Amygdala (tissue), 56 donors: Measurements from ENCODE around the gene TIE1.

Experiments
- DNase-seq, 56 donors: peaks; one replicate each; lab custom pipeline; 2025; lab: John Stamatoyannopoulos, UW

Gene TIE1

DNA sequence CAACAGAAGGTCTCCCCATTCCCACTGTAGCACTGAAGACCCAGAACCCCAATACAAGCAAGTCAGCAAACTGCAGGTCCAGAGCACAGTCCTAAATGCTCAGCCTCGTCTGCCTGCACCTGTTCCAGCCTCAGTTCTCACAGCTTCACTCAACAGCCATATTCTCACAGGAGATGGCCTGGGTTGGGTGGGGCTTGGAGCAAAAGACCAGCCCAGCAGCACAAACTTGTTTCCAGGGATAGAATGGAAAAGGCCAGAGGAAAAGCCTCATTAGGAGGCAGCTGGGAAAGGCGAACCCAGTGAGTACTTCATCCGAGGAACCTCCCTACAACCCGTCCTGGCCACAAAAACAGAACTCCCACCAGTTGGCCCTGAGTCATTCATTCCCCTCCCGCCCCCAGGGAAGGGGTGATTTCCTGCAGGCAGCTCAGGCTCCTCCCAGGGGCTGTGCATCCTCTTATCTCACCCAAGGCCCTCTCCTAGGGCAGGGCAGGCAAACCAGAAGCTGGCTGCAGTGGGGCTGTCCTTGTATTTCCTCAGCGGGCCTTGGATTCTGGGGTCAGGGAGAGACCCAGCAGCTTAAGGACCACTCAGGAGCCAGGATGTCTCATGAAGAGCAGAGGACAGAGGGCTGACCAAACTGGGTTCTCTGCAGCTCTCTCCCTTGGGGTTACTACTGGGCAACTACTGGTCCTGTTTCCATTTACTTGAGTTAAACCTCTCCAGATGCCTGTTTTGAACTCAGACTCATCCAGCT lies 29.4 kb downstream of the TIE1 start:
- DNase-seq = no peak

DNA sequence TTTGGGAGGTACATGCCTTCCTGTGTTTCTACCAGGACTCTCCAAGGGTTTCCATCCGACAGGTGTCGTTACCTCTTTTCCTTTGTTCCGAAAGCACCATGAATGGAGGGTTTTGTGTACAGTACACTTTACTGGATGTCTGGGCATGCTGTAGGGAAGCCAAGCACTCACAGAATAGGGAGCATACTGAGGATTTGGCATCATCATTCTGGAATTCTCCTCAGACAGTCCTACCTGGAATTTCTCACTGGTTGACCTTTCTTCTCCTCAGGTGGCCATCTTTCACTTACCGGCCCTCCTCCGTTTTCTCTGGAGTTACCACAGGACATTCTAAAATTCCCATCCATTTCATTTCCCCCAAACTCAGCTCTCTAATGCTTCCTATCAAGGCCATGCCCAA lies 30.9 kb downstream of the TIE1 start:
- no peak for DNase-seq

DNA sequence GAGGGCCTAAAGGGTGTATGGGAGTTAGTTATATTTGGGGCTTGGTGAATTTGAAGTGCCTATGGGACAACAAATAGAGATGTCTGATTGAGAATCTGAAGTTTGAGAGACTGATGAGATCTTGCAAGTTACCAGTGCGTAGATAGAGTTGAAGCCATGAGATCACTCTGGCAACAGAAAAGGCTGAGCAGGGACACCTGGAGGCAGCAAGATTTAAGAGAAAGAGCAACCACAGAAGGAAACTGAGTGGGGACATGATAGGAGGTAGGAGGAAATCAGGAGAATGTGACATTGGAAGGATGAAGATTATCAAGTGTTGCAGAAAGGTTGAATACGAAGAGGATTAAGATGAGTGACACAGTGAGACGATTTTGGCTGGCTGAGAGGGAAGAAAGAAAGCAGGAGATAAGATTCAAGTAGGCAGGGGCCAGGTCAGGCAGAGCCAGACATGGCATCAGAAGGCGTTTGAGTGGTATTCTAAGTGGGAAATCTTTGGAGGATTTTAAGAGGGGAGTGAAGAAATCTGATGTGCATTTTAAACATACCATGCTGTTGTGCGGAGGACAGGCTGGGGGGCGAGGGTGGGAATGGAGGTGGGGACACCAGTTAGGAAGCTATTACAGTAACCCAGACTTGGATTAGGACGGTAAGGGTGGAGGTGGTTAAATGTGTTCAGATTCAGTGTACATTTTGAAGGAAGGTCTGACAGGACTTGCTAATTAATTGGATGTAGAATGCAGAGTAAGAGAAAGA lies 33.8 kb downstream of the TIE1 start:
- DNase-seq = no peak

DNA sequence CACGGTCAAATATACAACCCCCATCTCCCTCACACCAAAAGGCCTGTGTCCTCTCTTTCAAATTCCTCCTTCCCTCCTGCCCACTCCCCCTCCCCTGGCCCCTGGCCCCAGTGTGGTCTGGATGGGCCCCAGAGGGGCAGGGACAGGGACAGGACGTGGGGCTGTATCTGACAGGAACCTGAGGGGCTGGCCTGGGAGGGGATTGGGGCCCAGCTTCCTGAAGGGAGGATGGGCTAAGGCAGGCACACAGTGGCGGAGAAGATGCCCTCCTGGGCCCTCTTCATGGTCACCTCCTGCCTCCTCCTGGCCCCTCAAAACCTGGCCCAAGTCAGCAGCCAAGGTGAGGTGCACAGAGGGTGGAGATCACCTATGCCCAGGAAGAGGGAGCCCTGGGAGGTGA lies 36.8 kb downstream of the TIE1 start, which contains the start of gene MPL:
MPL (plus strand) TSS at position 231 of the 400 bp plus-strand sequence; CDS start at position 262, 31 bp downstream.
- DNase-seq = no peak

DNA sequence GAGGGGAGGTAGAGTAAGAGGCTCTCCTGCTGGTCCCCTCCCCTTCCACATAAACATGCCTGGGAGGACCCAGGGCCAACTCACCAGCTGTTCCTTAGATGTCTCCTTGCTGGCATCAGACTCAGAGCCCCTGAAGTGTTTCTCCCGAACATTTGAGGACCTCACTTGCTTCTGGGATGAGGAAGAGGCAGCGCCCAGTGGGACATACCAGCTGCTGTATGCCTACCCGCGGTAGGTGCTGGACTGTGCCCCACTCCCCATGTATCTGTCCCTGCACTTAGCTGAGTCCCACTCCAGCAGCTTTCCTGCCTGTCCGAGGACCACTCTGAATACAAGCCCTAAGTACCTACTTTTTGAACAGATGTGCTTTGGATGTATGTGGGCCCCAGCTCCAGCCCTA lies 37.2 kb downstream of the TIE1 start:
- no peak for DNase-seq

DNA sequence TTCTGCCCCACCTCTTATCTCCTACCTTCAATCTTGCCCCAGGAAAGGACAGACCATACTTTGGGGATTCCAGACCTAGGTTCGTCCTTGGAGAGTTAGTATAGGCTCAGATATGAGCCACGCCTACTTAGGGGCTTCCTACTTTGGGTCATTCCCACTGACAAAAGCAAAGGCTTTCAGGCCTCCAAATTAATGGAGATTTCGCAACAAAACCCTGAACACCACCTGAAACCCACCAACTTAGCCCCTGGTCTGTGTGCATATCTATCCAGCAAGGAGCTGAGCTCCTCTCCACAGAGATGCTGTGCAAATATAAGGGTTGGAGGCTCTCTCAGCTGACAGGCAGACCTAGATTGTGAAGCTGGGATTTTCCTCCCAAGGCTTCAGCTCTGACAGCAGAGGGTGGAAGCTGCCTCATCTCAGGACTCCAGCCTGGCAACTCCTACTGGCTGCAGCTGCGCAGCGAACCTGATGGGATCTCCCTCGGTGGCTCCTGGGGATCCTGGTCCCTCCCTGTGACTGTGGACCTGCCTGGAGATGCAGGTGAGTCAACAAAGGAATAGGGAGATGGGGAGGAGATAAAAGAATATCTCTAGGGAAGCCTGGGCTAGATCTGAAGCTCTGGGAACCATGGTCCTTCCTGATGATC lies 38.9 kb downstream of the TIE1 start:
- DNase-seq = no peak

DNA sequence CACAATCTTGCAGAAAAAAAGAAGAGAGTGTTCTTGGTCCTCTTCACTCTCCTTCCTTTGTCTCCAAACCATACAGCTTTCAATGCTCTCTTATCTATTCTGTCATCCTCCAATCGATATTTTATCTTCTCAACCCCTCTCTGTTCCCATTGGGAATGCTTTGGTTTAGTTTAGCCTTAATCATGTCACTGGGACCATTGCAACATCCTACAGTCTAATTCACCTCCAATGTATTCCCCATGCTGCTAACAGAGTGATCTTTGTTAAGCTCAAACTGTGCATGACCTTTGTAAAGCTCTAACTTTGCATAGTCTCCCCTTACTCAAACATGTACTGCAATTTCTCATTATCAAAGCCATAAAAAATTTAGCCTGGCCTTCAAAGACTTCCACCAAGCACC lies 39.8 kb downstream of the TIE1 start:
- no peak for DNase-seq

DNA sequence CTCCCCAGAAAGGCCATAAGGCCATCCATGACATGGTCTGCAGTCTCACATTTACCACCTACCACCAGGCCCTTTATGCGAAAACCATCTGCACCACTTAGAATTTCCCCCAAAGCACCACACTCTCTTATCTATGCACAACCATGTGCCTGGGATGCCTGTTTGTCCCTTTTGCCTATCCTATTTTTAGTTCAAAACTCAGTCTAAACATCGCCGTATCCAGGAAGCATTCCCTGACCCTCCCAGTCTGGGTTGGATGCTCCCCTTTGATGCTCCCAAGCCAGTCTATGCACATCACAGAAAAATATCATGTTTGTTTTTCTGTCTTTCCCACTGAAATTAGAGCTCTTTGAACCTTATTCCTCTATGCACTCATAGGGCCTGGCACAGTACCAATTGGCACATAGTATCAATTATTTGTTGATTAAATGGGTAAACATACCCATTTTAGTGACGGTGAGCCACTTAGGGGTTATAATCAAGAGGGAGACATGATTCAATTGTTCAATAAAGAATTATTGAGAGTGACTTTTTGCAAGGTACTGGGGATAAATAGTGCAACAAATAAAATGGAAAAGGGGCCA lies 43.6 kb downstream of the TIE1 start:
- DNase-seq = no peak

DNA sequence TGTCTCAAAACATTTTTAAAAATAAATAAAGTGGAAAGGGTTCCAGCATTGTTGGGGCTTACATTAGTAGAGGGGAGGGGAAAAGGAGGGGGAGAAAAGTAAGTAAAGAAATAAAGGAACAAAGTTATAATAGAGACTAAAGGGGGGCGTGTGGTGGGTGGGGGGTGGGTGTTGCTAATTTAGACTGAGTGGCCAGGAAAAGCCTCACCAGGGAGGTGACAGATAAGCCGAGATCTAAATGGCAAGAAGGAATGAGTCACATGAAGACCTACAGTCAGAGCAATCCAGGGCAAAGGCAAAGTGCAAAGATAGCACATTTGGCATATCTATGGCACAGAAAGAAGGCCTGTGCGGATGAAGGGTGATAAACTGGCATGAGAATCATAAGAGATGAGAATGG lies 44.3 kb downstream of the TIE1 start:
- DNase-seq = no peak

DNA sequence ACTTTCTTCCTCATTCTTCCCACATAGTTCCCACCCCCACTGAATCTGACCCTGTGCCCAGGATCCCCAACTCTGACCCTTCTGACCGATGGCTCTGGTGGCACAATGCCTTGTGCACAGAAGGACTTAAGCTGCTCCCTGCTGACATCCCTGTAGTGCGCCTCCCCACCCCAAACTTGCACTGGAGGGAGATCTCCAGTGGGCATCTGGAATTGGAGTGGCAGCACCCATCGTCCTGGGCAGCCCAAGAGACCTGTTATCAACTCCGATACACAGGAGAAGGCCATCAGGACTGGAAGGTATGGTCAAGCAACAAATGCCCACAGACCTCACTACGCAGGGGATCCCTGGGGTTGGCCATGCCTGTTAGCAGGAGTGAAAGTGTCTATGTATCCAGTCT lies 45.9 kb downstream of the TIE1 start:
- DNase-seq = no peak

DNA sequence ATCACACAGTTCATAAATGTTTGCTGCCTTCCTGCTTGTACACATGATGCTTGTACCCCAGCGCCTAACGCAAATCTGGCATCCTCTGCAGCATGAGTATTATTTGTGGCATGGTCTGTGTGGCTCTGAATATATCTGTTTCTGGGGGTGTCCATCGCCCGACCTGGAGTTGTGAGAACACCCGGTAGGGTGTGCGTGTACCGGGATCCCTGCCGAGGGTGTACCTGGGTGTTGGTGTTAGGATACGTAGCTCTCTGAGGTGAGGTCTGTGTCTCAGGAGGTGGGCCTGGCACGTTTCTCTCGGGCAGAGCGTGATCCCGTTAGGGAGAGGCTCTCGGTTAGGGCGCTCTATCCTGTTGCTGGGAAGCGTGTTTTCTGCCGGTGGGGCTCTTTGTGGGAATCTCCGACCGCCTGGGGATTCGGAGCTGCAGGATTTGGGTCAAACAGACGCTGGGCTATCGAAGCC lies 47.6 kb downstream of the TIE1 start:
- peak in 15 of 56 donors; percentile 31 to 65 (median 51) for DNase-seq

DNA sequence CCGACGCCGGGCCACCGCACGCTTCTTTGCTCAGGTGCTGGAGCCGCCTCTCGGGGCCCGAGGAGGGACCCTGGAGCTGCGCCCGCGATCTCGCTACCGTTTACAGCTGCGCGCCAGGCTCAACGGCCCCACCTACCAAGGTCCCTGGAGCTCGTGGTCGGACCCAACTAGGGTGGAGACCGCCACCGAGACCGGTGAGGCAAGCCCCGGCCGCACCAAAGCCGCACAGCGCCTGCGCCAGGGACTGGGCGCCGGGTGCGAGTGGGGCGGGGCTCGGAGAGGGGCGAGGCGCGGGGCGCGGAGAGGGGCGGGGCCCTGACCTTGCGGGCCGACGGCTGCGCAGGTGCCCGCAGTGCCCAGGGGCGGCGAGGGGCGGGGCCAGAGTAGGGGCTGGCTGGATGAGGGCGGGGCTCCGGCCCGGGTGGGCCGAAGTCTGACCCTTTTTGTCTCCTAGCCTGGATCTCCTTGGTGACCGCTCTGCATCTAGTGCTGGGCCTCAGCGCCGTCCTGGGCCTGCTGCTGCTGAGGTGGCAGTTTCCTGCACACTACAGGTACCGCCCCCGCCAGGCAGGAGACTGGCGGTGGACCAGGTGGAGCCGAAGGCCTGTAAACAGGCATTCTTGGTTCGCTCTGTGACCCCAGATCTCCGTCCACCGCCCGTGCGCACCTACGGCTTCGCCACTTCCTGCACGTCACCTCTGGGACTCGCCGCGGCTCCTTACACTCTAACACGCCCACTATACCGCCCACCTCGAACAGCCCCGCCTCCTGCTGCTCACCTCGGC lies 48.2 kb downstream of the TIE1 start:
- peak in 39 of 56 donors; percentile 16 to 83 (median 48) for DNase-seq

DNA sequence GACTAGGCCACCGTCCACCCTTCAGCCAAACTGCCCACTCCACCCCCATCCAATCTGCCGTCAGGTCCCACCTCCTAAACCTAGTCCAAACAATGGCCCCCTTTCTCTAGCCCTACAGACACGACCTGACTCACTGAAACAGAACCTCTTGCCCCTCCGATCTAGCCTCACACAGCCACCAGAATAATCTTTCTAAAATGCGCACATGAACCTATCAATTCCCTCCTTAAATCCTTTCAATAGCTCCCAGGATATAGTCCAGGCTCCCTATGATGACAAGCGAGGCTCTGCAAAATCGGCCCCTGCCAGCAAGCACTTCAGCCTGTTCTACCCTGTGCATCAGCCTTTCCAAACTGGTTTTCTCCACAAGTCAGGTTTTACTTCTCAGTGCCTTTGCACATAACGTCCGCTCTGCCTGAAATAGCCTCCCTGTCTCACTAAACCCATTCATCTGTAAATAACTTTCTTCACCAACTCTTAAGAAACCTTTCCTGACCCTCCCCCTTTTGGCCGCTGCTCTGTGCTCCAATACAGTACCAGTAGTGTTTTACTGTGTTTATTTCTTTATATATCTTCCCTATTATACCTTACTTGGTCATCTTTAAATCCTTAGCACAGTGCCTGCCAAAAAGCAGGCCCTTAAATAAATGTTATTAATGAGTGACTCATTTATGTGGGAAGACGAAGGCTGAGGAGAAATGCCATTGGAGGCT lies 49.0 kb downstream of the TIE1 start:
- peak in 13 of 56 donors; percentile 9 to 57 (median 33) for DNase-seq

DNA sequence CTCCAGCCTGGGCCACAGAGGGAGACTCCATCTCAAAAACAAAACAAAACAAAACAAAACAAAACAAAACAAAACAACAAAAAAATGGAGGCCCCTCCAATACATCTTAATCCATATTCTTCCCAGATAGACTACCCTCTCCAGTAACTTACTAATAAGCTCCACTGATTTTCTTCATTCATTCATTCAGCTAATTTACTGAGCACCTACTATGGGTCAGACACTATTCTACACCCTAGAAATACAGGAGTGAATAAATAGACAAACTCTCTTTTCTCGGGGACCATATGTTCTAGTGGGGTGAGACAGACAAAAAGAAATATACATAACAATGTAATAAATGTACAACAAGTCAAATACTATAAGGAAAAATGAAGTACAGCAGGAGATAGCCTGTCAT lies 50.2 kb downstream of the TIE1 start:
- no peak for DNase-seq

DNA sequence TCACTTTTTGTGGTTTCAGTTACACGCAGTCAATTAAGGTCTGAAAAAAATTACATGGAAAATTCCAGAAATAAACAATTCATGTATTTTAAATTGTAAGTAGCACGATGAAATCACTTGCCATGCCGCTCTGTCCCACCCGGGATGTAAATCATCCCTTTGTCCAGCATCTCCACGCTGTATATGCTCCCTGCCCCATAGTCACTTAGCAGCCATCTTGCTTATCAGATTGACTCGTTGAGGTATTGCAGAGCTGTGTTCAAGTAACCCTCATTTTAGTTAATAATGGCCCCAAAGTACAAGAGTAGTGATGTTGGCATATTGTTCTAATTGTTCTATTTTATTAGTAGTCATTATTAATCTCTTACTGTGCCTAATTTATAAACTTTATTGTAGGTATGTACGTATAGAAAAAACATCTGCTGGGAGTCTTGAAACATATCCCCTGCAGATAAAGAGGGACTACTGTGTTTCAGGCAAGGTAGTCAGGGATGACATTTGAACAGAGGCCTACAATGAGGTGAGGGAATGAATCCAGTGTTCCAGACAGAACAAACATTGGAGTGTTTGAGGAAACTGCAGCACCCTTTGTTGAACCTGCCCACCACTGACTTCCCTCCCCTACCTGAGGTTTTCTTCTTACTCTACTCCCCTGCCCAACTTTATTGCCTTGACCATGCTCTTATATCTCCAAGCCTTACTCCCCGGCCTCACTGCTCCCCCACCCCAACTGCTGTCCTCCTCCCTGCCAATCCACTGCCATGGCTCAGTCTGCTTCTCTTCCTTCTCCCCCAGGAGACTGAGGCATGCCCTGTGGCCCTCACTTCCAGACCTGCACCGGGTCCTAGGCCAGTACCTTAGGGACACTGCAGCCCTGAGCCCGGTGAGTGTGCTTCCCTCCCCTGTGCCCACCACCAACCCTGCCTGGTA lies 50.9 kb downstream of the TIE1 start:
- no peak for DNase-seq

DNA sequence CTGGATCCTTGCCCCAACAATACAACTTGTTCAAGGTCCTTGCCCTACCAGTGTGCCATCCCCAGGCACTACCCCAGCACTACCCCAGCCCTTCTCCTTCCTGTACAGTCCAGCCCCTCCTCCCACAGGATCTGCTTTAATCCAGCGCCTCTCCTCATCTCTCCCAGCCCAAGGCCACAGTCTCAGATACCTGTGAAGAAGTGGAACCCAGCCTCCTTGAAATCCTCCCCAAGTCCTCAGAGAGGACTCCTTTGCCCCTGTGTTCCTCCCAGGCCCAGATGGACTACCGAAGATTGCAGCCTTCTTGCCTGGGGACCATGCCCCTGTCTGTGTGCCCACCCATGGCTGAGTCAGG lies 51.5 kb downstream of the TIE1 start:
- no peak for DNase-seq

DNA sequence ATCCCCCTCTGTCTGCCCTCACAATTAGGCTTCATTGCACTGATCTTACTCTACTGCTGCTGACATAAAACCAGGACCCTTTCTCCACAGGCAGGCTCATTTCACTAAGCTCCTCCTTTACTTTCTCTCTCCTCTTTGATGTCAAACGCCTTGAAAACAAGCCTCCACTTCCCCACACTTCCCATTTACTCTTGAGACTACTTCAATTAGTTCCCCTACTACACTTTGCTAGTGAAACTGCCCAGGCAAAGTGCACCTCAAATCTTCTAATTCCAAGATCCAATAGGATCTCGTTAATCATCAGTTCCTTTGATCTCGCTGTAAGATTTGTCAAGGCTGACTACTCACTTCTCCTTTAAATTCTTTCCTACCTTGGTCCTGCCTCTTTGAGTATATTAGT lies 52.1 kb downstream of the TIE1 start:
- DNase-seq = no peak

DNA sequence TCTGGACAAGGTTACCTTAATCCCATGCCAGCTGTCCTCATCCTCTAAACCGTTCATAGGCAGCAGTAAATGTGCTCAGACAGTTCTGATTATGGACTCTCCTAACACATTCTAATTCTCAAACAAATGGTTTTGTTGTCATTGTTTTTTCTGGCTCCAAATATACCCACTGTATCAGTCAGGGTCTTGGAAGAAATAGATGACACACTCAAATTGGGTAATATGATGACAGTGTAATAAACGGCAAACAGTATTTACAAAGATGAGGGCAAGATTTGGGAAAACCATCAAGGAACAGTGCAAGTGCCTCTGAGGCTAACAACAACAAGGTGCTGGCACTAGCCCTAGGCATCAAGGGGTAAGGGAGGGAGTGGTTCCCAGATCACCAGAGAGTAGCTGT lies 53.7 kb downstream of the TIE1 start:
- no peak for DNase-seq

DNA sequence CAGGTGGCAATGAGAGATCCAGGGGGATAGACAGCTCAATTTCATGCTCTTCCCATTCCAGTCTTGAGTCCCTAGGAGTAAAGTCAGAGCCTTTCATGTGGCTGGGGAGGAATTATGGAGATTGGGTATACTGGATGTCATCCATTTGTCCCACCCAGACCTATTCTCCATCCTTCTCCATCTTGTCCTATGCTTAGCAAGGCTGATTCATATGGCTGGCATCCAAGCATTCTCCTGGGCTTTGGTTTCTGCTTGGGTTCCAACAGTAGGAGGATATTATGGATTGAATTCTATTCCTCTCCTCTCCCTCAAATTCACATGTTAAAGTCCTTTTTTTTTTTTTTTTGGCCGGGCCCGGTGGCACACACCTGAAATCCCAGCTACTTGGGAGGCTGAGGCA lies 54.2 kb downstream of the TIE1 start:
- no peak for DNase-seq
